Measurements from ENCODE around the gene NID2.

NID2 gene

GRCh38 chr14:51981218-51981854 lies 87.5 kb downstream of the NID2 start:
- H3K27ac ChIP-seq = no peak overlapping the region
- TF ChIP-seq CTCF (conservative IDR thresholded peaks at IDR 0.05; ENCODE audit: low read depth) = no peak
- CTCF ChIA-PET = no interaction called here
- DNase-seq (ENCODE audit: low spot score) = no peak
- POLR2A ChIA-PET (ENCODE audit: low non-redundant PET) = no interaction called here

GRCh38 chr14:51979088-51979709 lies 89.7 kb downstream of the NID2 start:
- ChIA-PET POLR2A (ENCODE audit: low non-redundant PET) (no interaction called here), CTCF (interaction anchor here (0.5 to 1.5 kb wide), 11 partner anchors 8 to 199 kb away, joined by 3 to 6 read pairs (median 3); no protein-coding TSS in a partner anchor)
- no peak overlapping the region for H3K27ac ChIP-seq
- peak; percentile 60 for DNase-seq (ENCODE audit: low spot score)
- TF ChIP-seq CTCF (conservative IDR thresholded peaks at IDR 0.05; ENCODE audit: low read depth) = peak; percentile 89

- ChIA-PET CTCF (interaction anchor here (0.5 to 1.5 kb wide), 9 partner anchors 10 to 199 kb away, joined by 3 to 6 read pairs (median 3); no protein-coding TSS in a partner anchor), POLR2A (ENCODE audit: low non-redundant PET) (no interaction called here)
- TF ChIP-seq CTCF (conservative IDR thresholded peaks at IDR 0.05; ENCODE audit: low read depth) = no peak
- no peak overlapping the region for H3K27ac ChIP-seq
- DNase-seq (ENCODE audit: low spot score) = no peak
Observed at GRCh38 chr14:51978681-51979085, 90.2 kb downstream of the NID2 start.

GRCh38 chr14:51977075-51977474 lies 91.8 kb downstream of the NID2 start:
- CTCF ChIA-PET = no interaction called here
- POLR2A ChIA-PET (ENCODE audit: low non-redundant PET) = no interaction called here
- no peak overlapping the region for H3K27ac ChIP-seq
- DNase-seq (ENCODE audit: low spot score) = no peak
- TF ChIP-seq CTCF (conservative IDR thresholded peaks at IDR 0.05; ENCODE audit: low read depth) = no peak

- no peak overlapping the region for H3K27ac ChIP-seq
- ChIA-PET CTCF (interaction anchor here (0.7 kb wide), 1 partner anchor 149 kb away, joined by 3 read pairs; no protein-coding TSS in a partner anchor), POLR2A (ENCODE audit: low non-redundant PET) (no interaction called here)
- no peak for DNase-seq (ENCODE audit: low spot score)
- no peak for TF ChIP-seq CTCF (conservative IDR thresholded peaks at IDR 0.05; ENCODE audit: low read depth)
Observed at GRCh38 chr14:51972566-51972965, 96.3 kb downstream of the NID2 start.

- no peak overlapping the region for H3K27ac ChIP-seq
- DNase-seq (ENCODE audit: low spot score) = no peak
- ChIA-PET POLR2A (ENCODE audit: low non-redundant PET) (no interaction called here), CTCF (no interaction called here)
- no peak for TF ChIP-seq CTCF (conservative IDR thresholded peaks at IDR 0.05; ENCODE audit: low read depth)
Observed at GRCh38 chr14:51969852-51970540, 98.9 kb downstream of the NID2 start.

Measured in RWPE1 (cell line).